Stomach (tissue), 4 donors: ENCODE data around the gene NKAP.

ENCODE experiments used
- CTCF ChIP-seq, 7 experiments: fragments of 450-650 bp in 4 of 7; fragments of 200-600 bp in 3 of 7; sonication (generic) in 3 of 7; IDR thresholded peaks; one replicate each; pipeline ENCODE4 v1.5.1; 2016 to 2019; ENCODE audit warnings: antibody characterized with exemption in 7 of 7, control low read depth in 2 of 7, mild to moderate bottlenecking in 1 of 7
- POLR2A ChIP-seq, 4 donors: fragments of 450-650 bp; IDR thresholded peaks; one replicate each; pipeline ENCODE4 v1.6.1; 2016; ENCODE audit warnings: antibody characterized with exemption in 4 of 4, control low read depth in 2 of 4, mild to moderate bottlenecking in 1 of 4, moderate library complexity in 1 of 4

GRCh38 chrX:119935215-119935874 is 8.2 kb downstream of the NKAP start:
- TF ChIP-seq POLR2A (IDR thresholded peaks at IDR 0.05) (no peak), CTCF (IDR thresholded peaks at IDR 0.05) (no peak)
